ENCODE results near the gene TMPRSS11F. TPM values are rescaled to one million over a fixed set of nuclear protein-coding genes. Genes with fewer than 3 reads are reported as not detected.

The TMPRSS11F gene
- total RNA-seq, 1 experiment from 2014 or later: not detected

DNA sequence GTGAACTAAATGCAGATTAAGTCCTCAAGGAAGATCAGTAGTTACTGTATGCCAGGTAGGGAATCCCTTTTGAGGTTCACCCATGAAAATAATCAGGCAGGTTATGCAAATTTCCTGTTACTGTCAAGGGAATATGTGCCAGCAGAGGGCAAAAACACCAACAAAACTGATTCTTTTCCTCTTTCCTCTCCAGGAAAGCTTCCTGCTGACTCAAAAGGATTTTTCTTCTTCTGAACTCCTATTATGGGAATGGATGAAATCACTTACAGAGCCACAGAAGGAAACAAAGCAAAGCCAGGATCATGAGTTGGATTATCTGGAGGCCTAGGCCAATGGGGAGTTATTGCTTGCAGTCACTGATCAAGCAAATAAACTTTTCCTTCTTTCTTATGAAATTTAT is 49.7 kb downstream of the TMPRSS11F start:
- ATAC-seq: no peak
- no peak overlapping the region for H3K4me3 ChIP-seq (ENCODE audit: low read depth in 2 of 2, low read length in 2 of 2)
- CTCF ChIA-PET: no interaction called here

DNA sequence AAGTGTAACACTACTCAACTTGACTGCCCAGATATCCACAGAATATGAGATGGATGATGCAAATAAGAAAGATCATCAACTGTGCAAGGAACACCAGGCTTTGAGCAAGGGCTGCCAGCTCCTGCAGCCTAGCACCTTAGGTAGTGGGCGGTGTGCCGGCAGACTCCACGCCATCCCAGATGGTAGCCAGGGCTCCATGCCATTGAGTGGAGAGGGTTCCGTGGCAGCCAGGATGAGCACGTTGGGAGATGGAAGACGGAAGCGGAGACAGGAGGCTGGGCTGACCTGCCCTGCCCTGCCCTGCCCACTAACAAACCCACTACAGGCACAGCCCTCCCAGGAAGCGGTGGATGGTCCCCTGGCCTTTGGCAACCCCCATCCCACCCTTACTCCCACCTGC is 51.9 kb downstream of the TMPRSS11F start:
- Histone ChIP-seq H3K27ac (ENCODE audit: low read length) (no peak overlapping the region), H3K4me1 (ENCODE audit: control insufficient read depth, insufficient read depth, low read length) (no peaks in the 10 kb centered on the region), H3K4me3 (ENCODE audit: low read depth in 2 of 2, low read length in 2 of 2) (no peak overlapping the region), H3K9me3 (ENCODE audit: control insufficient read depth, insufficient read depth, low read depth, low read length) (no peaks in the 10 kb centered on the region), H3K36me3 (ENCODE audit: control insufficient read depth, insufficient read depth, low read length) (no peaks in the 10 kb centered on the region), H3K27me3 (ENCODE audit: control insufficient read depth, insufficient read depth, low read length) (no peaks in the 10 kb centered on the region)
- TF ChIP-seq REST (IDR thresholded peaks at IDR 0.05; ENCODE audit: insufficient read depth in 1 of 2, low read depth in 2 of 2, low read length in 1 of 2): no peak
- TF ChIP-seq, protein P1, sequence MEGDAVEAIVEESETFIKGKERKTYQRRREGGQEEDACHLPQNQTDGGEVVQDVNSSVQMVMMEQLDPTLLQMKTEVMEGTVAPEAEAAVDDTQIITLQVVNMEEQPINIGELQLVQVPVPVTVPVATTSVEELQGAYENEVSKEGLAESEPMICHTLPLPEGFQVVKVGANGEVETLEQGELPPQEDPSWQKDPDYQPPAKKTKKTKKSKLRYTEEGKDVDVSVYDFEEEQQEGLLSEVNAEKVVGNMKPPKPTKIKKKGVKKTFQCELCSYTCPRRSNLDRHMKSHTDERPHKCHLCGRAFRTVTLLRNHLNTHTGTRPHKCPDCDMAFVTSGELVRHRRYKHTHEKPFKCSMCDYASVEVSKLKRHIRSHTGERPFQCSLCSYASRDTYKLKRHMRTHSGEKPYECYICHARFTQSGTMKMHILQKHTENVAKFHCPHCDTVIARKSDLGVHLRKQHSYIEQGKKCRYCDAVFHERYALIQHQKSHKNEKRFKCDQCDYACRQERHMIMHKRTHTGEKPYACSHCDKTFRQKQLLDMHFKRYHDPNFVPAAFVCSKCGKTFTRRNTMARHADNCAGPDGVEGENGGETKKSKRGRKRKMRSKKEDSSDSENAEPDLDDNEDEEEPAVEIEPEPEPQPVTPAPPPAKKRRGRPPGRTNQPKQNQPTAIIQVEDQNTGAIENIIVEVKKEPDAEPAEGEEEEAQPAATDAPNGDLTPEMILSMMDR (IDR thresholded peaks at IDR 0.05): no peak
- DNase-seq (ENCODE audit: low read depth, low spot score): no peak
- intact Hi-C loops (cut with micrococcal nuclease; ENCODE audit: unreplicated experiment) (no loop called here), in situ Hi-C loops (cut with HindIII; ENCODE audit: low pct_unique_long_range_greater_than_20kb, low sequenced_read_pairs) (no loop called here)
- CTCF ChIA-PET: no interaction called here
- no peak for ATAC-seq
- POLR2A ChIA-PET: no interaction called here
- BruUV-seq (replicated peaks): no TSS peak

More for the DNA sequence above, 49.7 kb downstream of the TMPRSS11F start:
- no peaks in the 10 kb centered on the region for H3K9me3 ChIP-seq (ENCODE audit: control insufficient read depth, insufficient read depth, low read depth, low read length)
- H3K4me1 ChIP-seq (ENCODE audit: control insufficient read depth, insufficient read depth, low read length): no peaks in the 10 kb centered on the region
- no peak for DNase-seq (ENCODE audit: low read depth, low spot score)
- H3K27ac ChIP-seq (ENCODE audit: low read length): no peak overlapping the region
- TF ChIP-seq SIN3A (IDR thresholded peaks at IDR 0.05; ENCODE audit: borderline replicate concordance, insufficient read depth, low read depth, low read length) (no peak), TCF7L2 (IDR thresholded peaks at IDR 0.05; ENCODE audit: low read depth, low read length) (no peak), POLR2AphosphoS5 (IDR thresholded peaks at IDR 0.05; ENCODE audit: low read depth, low read length) (no peak)
- TF ChIP-seq, protein P1 (IDR thresholded peaks at IDR 0.05): no peak
- no peaks in the 10 kb centered on the region for H3K27me3 ChIP-seq (ENCODE audit: control insufficient read depth, insufficient read depth, low read length)
- POLR2A ChIA-PET: no interaction called here
- BruUV-seq (replicated peaks): no TSS peak
- intact Hi-C loops (cut with micrococcal nuclease; ENCODE audit: unreplicated experiment): no loop called here
- no peaks in the 10 kb centered on the region for H3K36me3 ChIP-seq (ENCODE audit: control insufficient read depth, insufficient read depth, low read length)
- in situ Hi-C loops (cut with HindIII; ENCODE audit: low pct_unique_long_range_greater_than_20kb, low sequenced_read_pairs): no loop called here

DNA sequence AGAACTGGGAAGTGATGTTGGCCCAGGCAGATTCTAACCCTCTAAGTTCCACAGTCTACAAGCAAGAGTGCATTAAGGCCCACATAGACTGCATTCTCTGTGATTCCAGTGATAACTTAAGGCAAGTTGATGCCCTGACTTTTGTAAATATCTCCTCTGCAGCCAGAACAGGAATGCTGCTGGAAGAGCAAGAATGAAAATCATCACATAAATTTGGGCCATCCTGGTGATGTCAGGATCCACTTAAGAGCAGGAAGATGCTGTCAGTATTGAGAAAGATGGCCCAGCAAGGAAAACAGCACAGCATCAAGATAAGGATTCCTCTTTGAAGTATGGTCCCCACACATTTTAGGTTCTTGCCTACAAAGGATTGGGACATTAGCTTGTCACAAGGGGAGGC is 52.4 kb downstream of the TMPRSS11F start:
- no peak for TF ChIP-seq POLR2AphosphoS5 (IDR thresholded peaks at IDR 0.05; ENCODE audit: low read depth, low read length)
- no peak for TF ChIP-seq TCF7L2 (IDR thresholded peaks at IDR 0.05; ENCODE audit: low read depth, low read length)
- TF ChIP-seq REST (IDR thresholded peaks at IDR 0.05; ENCODE audit: insufficient read depth in 1 of 2, low read depth in 2 of 2, low read length in 1 of 2): no peak
- TF ChIP-seq, protein P1 (IDR thresholded peaks at IDR 0.05): no peak
- TF ChIP-seq SIN3A (IDR thresholded peaks at IDR 0.05; ENCODE audit: borderline replicate concordance, insufficient read depth, low read depth, low read length): no peak
- DNase-seq (ENCODE audit: low read depth, low spot score): no peak
- Histone ChIP-seq H3K27me3 (ENCODE audit: control insufficient read depth, insufficient read depth, low read length) (no peaks in the 10 kb centered on the region), H3K36me3 (ENCODE audit: control insufficient read depth, insufficient read depth, low read length) (no peaks in the 10 kb centered on the region), H3K4me3 (ENCODE audit: low read depth in 2 of 2, low read length in 2 of 2) (no peak overlapping the region), H3K27ac (ENCODE audit: low read length) (no peak overlapping the region), H3K9me3 (ENCODE audit: control insufficient read depth, insufficient read depth, low read depth, low read length) (no peaks in the 10 kb centered on the region), H3K4me1 (ENCODE audit: control insufficient read depth, insufficient read depth, low read length) (no peaks in the 10 kb centered on the region)
- ATAC-seq: no peak
- intact Hi-C loops (cut with micrococcal nuclease; ENCODE audit: unreplicated experiment) (no loop called here), in situ Hi-C loops (cut with HindIII; ENCODE audit: low pct_unique_long_range_greater_than_20kb, low sequenced_read_pairs) (no loop called here)
- POLR2A ChIA-PET: no interaction called here
- BruUV-seq (replicated peaks): no TSS peak
- CTCF ChIA-PET: no interaction called here
